ENCODE results near the gene GFI1B. TPM values are rescaled to one million over a fixed set of nuclear protein-coding genes. Genes with fewer than 3 reads are reported as not detected.

GFI1B gene
- total RNA-seq, 4 donors from 2014 or later, result not detected

DNA sequence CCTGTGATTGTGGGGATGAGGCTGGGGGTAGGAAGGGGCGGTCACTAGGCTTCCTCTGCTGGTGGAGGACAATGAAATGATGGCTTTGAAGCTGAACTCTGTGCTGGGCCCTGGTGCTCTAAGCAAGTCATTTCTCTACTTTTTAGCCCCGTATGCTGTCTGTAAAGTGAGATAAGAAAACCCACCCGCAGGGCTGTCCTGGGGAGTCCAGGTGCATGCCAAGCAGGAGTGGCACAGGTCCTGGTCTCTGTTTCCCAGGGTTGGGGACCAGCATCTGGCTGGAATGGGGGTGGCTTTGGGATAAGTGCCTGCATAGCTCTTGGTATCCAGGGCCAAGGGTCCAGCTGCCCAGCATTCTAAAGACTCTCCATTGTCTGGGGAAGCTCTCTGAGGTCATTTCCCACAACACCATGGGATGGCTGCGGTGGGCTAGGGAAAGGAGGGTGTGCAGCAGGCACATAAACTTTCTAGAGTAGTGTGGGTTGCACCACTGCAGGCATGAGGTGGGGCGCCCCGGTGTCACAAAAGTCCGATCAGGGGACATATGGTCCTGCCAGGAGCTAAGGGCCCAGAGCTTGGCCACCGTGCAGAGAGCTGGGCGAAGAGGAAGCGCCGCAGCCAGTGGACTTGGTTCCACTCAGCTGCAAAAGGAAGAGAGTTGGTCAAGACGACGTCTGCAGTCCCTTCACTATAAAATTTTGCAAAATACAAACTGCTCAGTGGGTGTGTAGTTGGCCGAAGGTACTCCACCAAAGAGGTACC lies 26.7 kb downstream of the GFI1B start:
- Histone ChIP-seq H3K27me3 (peaks cover 87% of the 10 kb centered on the region), H3K36me3 (no peaks in the 10 kb centered on the region), H3K27ac (no peak overlapping the region), H3K4me1 (no peaks in the 10 kb centered on the region), H3K4me3 (no peak overlapping the region), H3K9me3 (peaks cover 0 to 4% (median 0%) of the 10 kb centered on the region in 3 donors)
- no peak for ATAC-seq
- WGBS, 2 donors (ENCODE audit: low coverage in 1 of 2), result 81 to 96% methylated on average over 4 to 5 of the region's 14 CpGs
- TF ChIP-seq POLR2AphosphoS5 (IDR thresholded peaks at IDR 0.05) (no peak), EP300 (IDR thresholded peaks at IDR 0.05) (no peak), POLR2A (IDR thresholded peaks at IDR 0.05) (no peak), CTCF (IDR thresholded peaks at IDR 0.05) (no peak)

DNA sequence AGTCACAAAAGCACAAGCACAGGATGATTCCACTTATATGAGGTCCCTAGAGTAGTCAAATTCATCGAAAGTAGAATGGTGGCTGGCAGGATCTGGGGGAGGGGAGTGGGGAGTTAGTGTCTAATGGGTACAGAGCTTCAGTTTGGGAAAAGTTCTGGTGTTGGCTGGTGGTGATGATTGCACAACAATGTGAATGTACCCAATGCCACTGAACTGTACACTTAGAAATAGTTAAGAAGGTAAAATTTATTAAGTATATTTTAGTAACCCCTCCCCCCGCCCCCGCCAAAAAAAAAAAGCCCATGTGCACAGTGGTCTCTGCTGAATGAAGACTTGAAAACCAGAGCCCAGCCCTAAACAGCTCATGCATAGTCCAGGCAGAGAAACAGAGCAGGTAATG lies 27.5 kb downstream of the GFI1B start:
- no peaks in the 10 kb centered on the region for H3K36me3 ChIP-seq
- H3K27me3 ChIP-seq, result peaks cover 79% of the 10 kb centered on the region
- no peaks in the 10 kb centered on the region for H3K4me1 ChIP-seq
- peaks cover 0 to 11% (median 0%) of the 10 kb centered on the region in 3 donors for H3K9me3 ChIP-seq
- no peak for TF ChIP-seq EP300 (IDR thresholded peaks at IDR 0.05)
- TF ChIP-seq POLR2A (IDR thresholded peaks at IDR 0.05), result no peak
- TF ChIP-seq POLR2AphosphoS5 (IDR thresholded peaks at IDR 0.05), result no peak
- no peak for TF ChIP-seq CTCF (IDR thresholded peaks at IDR 0.05)
- H3K4me3 ChIP-seq, result no peak overlapping the region
- WGBS, 2 donors (ENCODE audit: low coverage in 1 of 2), result 20 to 90% methylated on average over 1 to 3 of the region's 3 CpGs
- ATAC-seq, result no peak
- H3K27ac ChIP-seq, result no peak overlapping the region

- ATAC-seq, result no peak
- no peak for TF ChIP-seq CTCF (IDR thresholded peaks at IDR 0.05)
- no peak for TF ChIP-seq POLR2A (IDR thresholded peaks at IDR 0.05)
- TF ChIP-seq POLR2AphosphoS5 (IDR thresholded peaks at IDR 0.05), result no peak
- TF ChIP-seq EP300 (IDR thresholded peaks at IDR 0.05), result no peak
- no peak overlapping the region for H3K27ac ChIP-seq
- peaks cover 71% of the 10 kb centered on the region for H3K27me3 ChIP-seq
- no peaks in the 10 kb centered on the region for H3K4me1 ChIP-seq
- 74 to 86% methylated on average over 4 to 5 of the region's 5 CpGs for WGBS, 2 donors (ENCODE audit: low coverage in 1 of 2)
- no peaks in the 10 kb centered on the region for H3K36me3 ChIP-seq
- peaks cover 0 to 14% (median 0%) of the 10 kb centered on the region in 3 donors for H3K9me3 ChIP-seq
- H3K4me3 ChIP-seq, result no peak overlapping the region
Measured at GRCh38 chr9:133006731-133007352, 28.3 kb downstream of the GFI1B start.

DNA sequence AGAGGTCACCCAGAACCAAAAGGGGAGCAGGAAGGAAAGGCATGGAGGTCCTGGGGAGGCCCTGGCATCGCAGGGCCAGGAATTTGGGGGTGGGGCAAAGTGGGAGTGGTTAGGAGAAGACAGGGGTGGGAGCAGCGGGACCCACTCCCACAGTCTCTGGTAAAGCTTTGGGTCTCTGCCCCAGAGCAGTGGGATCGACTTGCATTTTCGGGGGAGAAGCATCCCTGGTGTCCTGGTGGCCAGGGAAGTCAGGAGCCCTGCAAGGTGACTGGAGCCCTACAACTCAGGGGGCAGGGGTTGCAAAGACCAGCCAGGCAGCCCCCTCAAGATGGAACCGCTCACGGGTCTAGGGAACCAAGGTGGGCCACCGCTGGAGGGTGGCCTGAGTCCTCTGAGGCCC lies 29.9 kb downstream of the GFI1B start:
- H3K27ac ChIP-seq, result no peak overlapping the region
- H3K4me3 ChIP-seq, result no peak overlapping the region
- no peaks in the 10 kb centered on the region for H3K36me3 ChIP-seq
- TF ChIP-seq CTCF (IDR thresholded peaks at IDR 0.05) (no peak), POLR2AphosphoS5 (IDR thresholded peaks at IDR 0.05) (no peak), POLR2A (IDR thresholded peaks at IDR 0.05) (no peak), EP300 (IDR thresholded peaks at IDR 0.05) (no peak)
- WGBS, 2 donors (ENCODE audit: low coverage in 1 of 2), result 80% methylated on average over 1 of the region's 7 CpGs; no CpG with 5 or more reads in 1 of the 2 donors
- ATAC-seq, result no peak
- H3K9me3 ChIP-seq, result peaks cover 0 to 15% (median 0%) of the 10 kb centered on the region in 3 donors
- peaks cover 56% of the 10 kb centered on the region for H3K27me3 ChIP-seq
- no peaks in the 10 kb centered on the region for H3K4me1 ChIP-seq
